Mucosa of descending colon (tissue), 3 donors: ENCODE data around the gene PKHD1. TPM values are rescaled to one million over a fixed set of nuclear protein-coding genes. Genes with fewer than 3 reads are reported as not detected.

ENCODE experiments used
- ATAC-seq: fragments of 200-7000 bp; cut with Tn5 transposase; one replicate; pipeline ENCODE4 v1.9.1; 2020; ENCODE audit warnings: mild to moderate bottlenecking, moderate library complexity
- DNase-seq, 3 donors: peaks; one replicate each; pipeline ENCODE4 v3.0.0-alpha.2; 2020
- H3K36me3 ChIP-seq: fragments of 200-600 bp; one replicate; pipeline ENCODE4 v1.8.0; 2021; ENCODE audit warnings: low read depth, mild to moderate bottlenecking
- H3K4me1 ChIP-seq: fragments of 200-600 bp; one replicate; pipeline ENCODE4 v1.8.0; 2021; ENCODE audit warnings: low read depth, mild to moderate bottlenecking
- H3K4me3 ChIP-seq: fragments of 200-600 bp; one replicate; pipeline ENCODE4 v1.8.0; 2021; ENCODE audit warnings: mild to moderate bottlenecking
- H3K9me3 ChIP-seq: fragments of 200-600 bp; one replicate; pipeline ENCODE4 v1.8.0; 2021; ENCODE audit warnings: mild to moderate bottlenecking
- CTCF ChIP-seq: fragments of 200-600 bp; IDR thresholded peaks from one replicate; pipeline ENCODE4 v1.8.0; 2022; ENCODE audit warnings: antibody characterized with exemption, mild to moderate bottlenecking
- intact Hi-C, 2 donors: fragments of 100-400 bp; cut with DNase I in 1 of 2; cut with micrococcal nuclease in 1 of 2; formaldehyde crosslinking; loops; one replicate each; pipeline versions ENCODE4 v1.11.0 to v1.11.1; 2022; cut with DNase I, micrococcal nuclease
- total RNA-seq, 3 donors: library from RNA; stranded (reverse); fragmentation: NEBNext Ultra II Directional in 2 of 3; extraction: Animal tissue kit (Norgen Biotek cat#: 25700) in 2 of 3; gene quantifications; one replicate each; pipeline versions ENCODE4 v1.2.1 to v1.2.4, GENCODE V29; 2021 to 2023
- donor health status: DM: no; HTN: no; CAD: no; lungs with moderate emphysema.
- donor health status: DM: no; HTN: no; CAD: no.
- donor health status: DM: no; HTN: yes; CAD: no.

Gene PKHD1
- total RNA-seq, 3 donors from 2014 or later: 0.12 to 0.22 (median 0.20) TPM

- no peak for ATAC-seq
- no peak for DNase-seq
- Histone ChIP-seq H3K4me3 (no peak overlapping the region), H3K36me3 (no peaks in the 10 kb centered on the region), H3K9me3 (no peaks in the 10 kb centered on the region), H3K4me1 (no peaks in the 10 kb centered on the region)
- intact Hi-C loops: no loop called here
- TF ChIP-seq CTCF: no peak
These were observed 45.9 kb upstream of the PKHD1 start for GRCh38 chr6:52133324-52133723.

GRCh38 chr6:52132292-52132691, 44.9 kb upstream of the PKHD1 start:
- H3K4me3 ChIP-seq: no peak overlapping the region
- intact Hi-C loops: no loop called here
- DNase-seq (no peak), ATAC-seq (no peak)
- no peaks in the 10 kb centered on the region for H3K9me3 ChIP-seq
- no peaks in the 10 kb centered on the region for H3K4me1 ChIP-seq
- no peak for TF ChIP-seq CTCF
- H3K36me3 ChIP-seq: no peaks in the 10 kb centered on the region

GRCh38 chr6:52130440-52130839, 43.0 kb upstream of the PKHD1 start:
- TF ChIP-seq CTCF: no peak
- Histone ChIP-seq H3K9me3 (no peaks in the 10 kb centered on the region), H3K36me3 (no peaks in the 10 kb centered on the region), H3K4me3 (no peak overlapping the region), H3K4me1 (no peaks in the 10 kb centered on the region)
- DNase-seq: no peak
- intact Hi-C loops: no loop called here
- no peak for ATAC-seq

- no peaks in the 10 kb centered on the region for H3K4me1 ChIP-seq
- no peak overlapping the region for H3K4me3 ChIP-seq
- no peaks in the 10 kb centered on the region for H3K9me3 ChIP-seq
- no peaks in the 10 kb centered on the region for H3K36me3 ChIP-seq
- DNase-seq (no peak), ATAC-seq (no peak)
- intact Hi-C loops: no loop called here
- TF ChIP-seq CTCF: no peak
These were observed 40.5 kb upstream of the PKHD1 start for GRCh38 chr6:52127957-52128356.

GRCh38 chr6:52126231-52126630, 38.8 kb upstream of the PKHD1 start:
- no peak for TF ChIP-seq CTCF
- Histone ChIP-seq H3K9me3 (no peaks in the 10 kb centered on the region), H3K4me3 (no peak overlapping the region), H3K4me1 (no peaks in the 10 kb centered on the region), H3K36me3 (no peaks in the 10 kb centered on the region)
- ATAC-seq (no peak), DNase-seq (no peak)
- intact Hi-C loops: no loop called here

GRCh38 chr6:52125572-52125971, 38.2 kb upstream of the PKHD1 start:
- no peak for DNase-seq
- no peak for TF ChIP-seq CTCF
- Histone ChIP-seq H3K4me3 (no peak overlapping the region), H3K4me1 (no peaks in the 10 kb centered on the region), H3K36me3 (no peaks in the 10 kb centered on the region), H3K9me3 (no peaks in the 10 kb centered on the region)
- no peak for ATAC-seq
- intact Hi-C loops: no loop called here
